SK-N-SH (cell line): ENCODE measurements around the gene RNASEH2B. TPM values are rescaled to one million over a fixed set of nuclear protein-coding genes. Genes with fewer than 3 reads are reported as not detected.

Experiments used
- CHD2 ChIP-seq: fragments of 150-350 bp; IDR thresholded peaks from 2 replicates; pipeline ENCODE4 v1.6.1; 2018; ENCODE audit warnings: low read length; ENCODE audit not compliant: partially characterized antibody
- CTCF ChIP-seq: fragments of 200-600 bp; sonication (generic); IDR thresholded peaks from 2 replicates; pipeline ENCODE4 v1.6.1; 2017; ENCODE audit warnings: antibody characterized with exemption, mild to moderate bottlenecking, moderate library complexity
- EP300 ChIP-seq, 2 experiments: IDR thresholded peaks; 2 replicates each; pipeline versions ENCODE4 v1.4.0 to v1.6.1; 2012; ENCODE audit warnings: borderline replicate concordance in 1 of 2, low read depth in 1 of 2, low read length in 1 of 2
- FOXJ3 ChIP-seq: sonication (generic); formaldehyde crosslinking; IDR thresholded peaks from 2 replicates; pipeline ENCODE4 v1.5.1; 2020; ENCODE audit warnings: mild to moderate bottlenecking, missing genetic modification reagents
- FOXM1 ChIP-seq: IDR thresholded peaks from 2 replicates; pipeline ENCODE4 v1.4.0; 2012; ENCODE audit warnings: low read depth, mild to moderate bottlenecking
- GATA2 ChIP-seq: sonication (generic); formaldehyde crosslinking; IDR thresholded peaks from 2 replicates; pipeline ENCODE4 v1.5.0; 2020; ENCODE audit warnings: mild to moderate bottlenecking, missing genetic modification reagents
- MAX ChIP-seq: IDR thresholded peaks from 2 replicates; pipeline ENCODE4 v1.4.0; 2012; ENCODE audit warnings: low read depth
- NFIC ChIP-seq: IDR thresholded peaks from 2 replicates; pipeline ENCODE4 v1.4.0; 2012; ENCODE audit warnings: borderline replicate concordance
- NRF1 ChIP-seq: IDR thresholded peaks from 2 replicates; pipeline ENCODE4 v1.6.1; 2012; ENCODE audit warnings: low read depth, mild to moderate bottlenecking, low read length
- POLR2AphosphoS5 ChIP-seq: IDR thresholded peaks from 2 replicates; pipeline ENCODE4 v1.6.1; 2012; ENCODE audit warnings: low read depth, low read length
- RAD21 ChIP-seq: IDR thresholded peaks from 2 replicates; pipeline ENCODE4 v1.6.1; 2012; ENCODE audit warnings: mild to moderate bottlenecking, low read length
- RCOR1 ChIP-seq: fragments of 150-350 bp; IDR thresholded peaks from 2 replicates; pipeline ENCODE4 v1.6.1; 2017; ENCODE audit warnings: antibody characterized with exemption, low read length
- REST ChIP-seq: IDR thresholded peaks from 2 replicates; pipeline ENCODE4 v1.6.1; 2012; ENCODE audit warnings: mild to moderate bottlenecking, low read depth, low read length, moderate library complexity
- SMC3 ChIP-seq: IDR thresholded peaks from 2 replicates; pipeline ENCODE4 v1.6.1; 2012; ENCODE audit warnings: low read depth, low read length, improper control_type of control experiment
- TAF1 ChIP-seq: IDR thresholded peaks from 2 replicates; pipeline ENCODE4 v1.6.1; 2012; ENCODE audit warnings: low read depth, mild to moderate bottlenecking, low read length, moderate library complexity, borderline replicate concordance
- TEAD4 ChIP-seq: IDR thresholded peaks from 2 replicates; pipeline ENCODE4 v1.4.0; 2012; ENCODE audit warnings: mild to moderate bottlenecking, borderline replicate concordance; ENCODE audit not compliant: insufficient read depth
- USF1 ChIP-seq: IDR thresholded peaks from 2 replicates; pipeline ENCODE4 v1.4.0; 2012; ENCODE audit warnings: low read depth, borderline replicate concordance
- USF2 ChIP-seq: fragments of 150-350 bp; IDR thresholded peaks from 2 replicates; pipeline ENCODE4 v1.6.1; 2017; ENCODE audit warnings: antibody characterized with exemption, low read length, low read depth, borderline replicate concordance
- ZBTB33 ChIP-seq: IDR thresholded peaks from 2 replicates; pipeline ENCODE4 v1.4.0; 2012; ENCODE audit warnings: low read depth, borderline replicate concordance
- polyA plus RNA-seq, 3 experiments: library from polyadenylated mRNA; depleted of rRNA; stranded (reverse); fragments of >200 nt; gene quantifications; 2 replicates each; pipeline ENCODE4 v1.2.3, GENCODE V29; 2012

The RNASEH2B gene
- polyA plus RNA-seq, 1 of the 3 experiments (the other 2 are of a cell fraction), result 13.0 TPM

- TF ChIP-seq FOXJ3 (CRISPR knock-in tag) (peak; percentile 71), MAX (no peak), RAD21 (peak; percentile 32), ZBTB33 (no peak), TAF1 (no peak), NRF1 (no peak), REST (no peak), GATA2 (CRISPR knock-in tag) (peak; percentile 89), CHD2 (peak; percentile 77), NFIC (no peak), POLR2AphosphoS5 (0 out of 2 replicates have a peak, but pooled peaks have one; percentile 9), RCOR1 (peak; percentile 77; the same call in 1 of the 2 replicates), SMC3 (no peak; the same call in 1 of the 2 replicates), CTCF (no peak), EP300 (IDR thresholded peaks at IDR 0.05; ENCODE audit: borderline replicate concordance in 1 of 2, low read depth in 1 of 2, low read length in 1 of 2) (peak in 1 of 2 experiments; percentile 94; a peak in 2 of 4 replicates), USF2 (no peak), FOXM1 (no peak), USF1 (no peak), TEAD4 (no peak)
These were observed 16.3 kb upstream of the RNASEH2B start (continued) for GRCh38 chr13:50893211-50893852.
